Mesenchymal stem cell (in vitro differentiated cells and primary cell): ENCODE measurements around the gene VPS8.
A peak's percentile ranks its signal among the peaks of the same experiment; 100 is the strongest.

Experiments used
- DNase-seq: peaks from one replicate; pipeline ENCODE4 v3.0.0-alpha.2; 2013
- H2AFZ ChIP-seq: one replicate; pipeline ENCODE4 v1.6.1; 2013; ENCODE audit warnings: low read depth, mild to moderate bottlenecking, control low read depth, inconsistent platforms, low read length, moderate library complexity
- H2AK5ac ChIP-seq: 2 replicates; pipeline ENCODE4 v1.6.1; 2013; ENCODE audit warnings: low read length, moderate library complexity, mild to moderate bottlenecking, inconsistent platforms; ENCODE audit not compliant: severe bottlenecking
- H2BK120ac ChIP-seq: one replicate; pipeline ENCODE4 v1.6.1; 2013; ENCODE audit warnings: low read depth, mild to moderate bottlenecking, inconsistent platforms, low read length, moderate library complexity
- H2BK12ac ChIP-seq, 2 experiments: one replicate each; pipeline ENCODE4 v1.6.1; 2013; ENCODE audit warnings: inconsistent platforms in 2 of 2, low read length in 2 of 2, mild to moderate bottlenecking in 2 of 2, moderate library complexity in 2 of 2, control low read depth in 1 of 2
- H2BK15ac ChIP-seq: one replicate; pipeline ENCODE4 v1.6.1; 2013; ENCODE audit warnings: mild to moderate bottlenecking, low read depth, inconsistent platforms; ENCODE audit not compliant: poor library complexity, severe bottlenecking
- H2BK5ac ChIP-seq: 2 replicates; pipeline ENCODE4 v1.6.1; 2013; ENCODE audit warnings: low read depth, mild to moderate bottlenecking, low read length, control low read depth, inconsistent platforms; ENCODE audit not compliant: poor library complexity, severe bottlenecking
- H3K14ac ChIP-seq, 2 experiments: one replicate each; pipeline ENCODE4 v1.6.1; 2013; ENCODE audit warnings: inconsistent platforms in 2 of 2, low read length in 2 of 2, control low read depth in 1 of 2, mild to moderate bottlenecking in 1 of 2, moderate library complexity in 1 of 2
- H3K18ac ChIP-seq, 2 experiments: one replicate each; pipeline ENCODE4 v1.6.1; 2013; ENCODE audit warnings: inconsistent platforms in 2 of 2, low read length in 2 of 2, control low read depth in 1 of 2, low read depth in 1 of 2, mild to moderate bottlenecking in 1 of 2
- H3K23ac ChIP-seq, 2 experiments: one replicate each; pipeline ENCODE4 v1.6.1; 2013; ENCODE audit warnings: inconsistent platforms in 2 of 2, low read length in 2 of 2, mild to moderate bottlenecking in 2 of 2, moderate library complexity in 2 of 2, control low read depth in 1 of 2
- H3K27ac ChIP-seq: 2 replicates; pipeline ENCODE4 v1.5.1; 2013; ENCODE audit warnings: mild to moderate bottlenecking, moderate library complexity, low read length, control low read depth, inconsistent platforms; ENCODE audit not compliant: poor library complexity, severe bottlenecking
- H3K27me3 ChIP-seq, 2 experiments: 2 replicates each; pipeline versions ENCODE4 v1.6.1 to v1.7.0; 2013; ENCODE audit warnings: low read length in 2 of 2, mild to moderate bottlenecking in 2 of 2, moderate library complexity in 2 of 2, control low read depth in 1 of 2, inconsistent platforms in 1 of 2; ENCODE audit not compliant: control insufficient read depth in 1 of 2, insufficient read depth in 1 of 2
- H3K36me3 ChIP-seq, 2 experiments: 2 replicates each; pipeline versions ENCODE4 v1.6.1 to v1.7.0; 2013; ENCODE audit warnings: low read length in 2 of 2, control low read depth in 1 of 2, inconsistent platforms in 1 of 2, low read depth in 1 of 2, mild to moderate bottlenecking in 1 of 2; ENCODE audit not compliant: insufficient read depth in 2 of 2, control insufficient read depth in 1 of 2
- H3K4ac ChIP-seq, 2 experiments: one replicate each; pipeline ENCODE4 v1.6.1; 2013; ENCODE audit warnings: inconsistent platforms in 2 of 2, low read length in 2 of 2, mild to moderate bottlenecking in 2 of 2, moderate library complexity in 2 of 2, control low read depth in 1 of 2, low read depth in 1 of 2
- H3K4me1 ChIP-seq: 2 replicates; pipeline ENCODE4 v1.6.1; 2013; ENCODE audit warnings: low read depth, low read length, control low read depth; ENCODE audit not compliant: control insufficient read depth, insufficient read depth
- H3K4me2 ChIP-seq: 2 replicates; pipeline ENCODE4 v1.6.1; 2013; ENCODE audit warnings: low read length, mild to moderate bottlenecking, inconsistent platforms; ENCODE audit not compliant: poor library complexity, severe bottlenecking
- H3K4me3 ChIP-seq, 2 experiments: 2 replicates each; pipeline versions ENCODE4 v1.5.1 to v1.7.0; 2013; ENCODE audit warnings: low read length in 2 of 2, mild to moderate bottlenecking in 2 of 2, control low read depth in 1 of 2, low read depth in 1 of 2; ENCODE audit not compliant: insufficient read depth in 1 of 2
- H3K79me1 ChIP-seq: replicated peaks from 2 replicates; pipeline ENCODE4 v1.6.1; 2013; ENCODE audit warnings: mild to moderate bottlenecking, control low read depth, low read length, inconsistent platforms; ENCODE audit not compliant: poor library complexity, severe bottlenecking
- H3K9ac ChIP-seq: 2 replicates; pipeline ENCODE4 v1.7.0; 2013; ENCODE audit warnings: mild to moderate bottlenecking, low read length, moderate library complexity
- H3K9me3 ChIP-seq: 2 replicates; pipeline ENCODE4 v1.7.0; 2013; ENCODE audit warnings: mild to moderate bottlenecking, low read length; ENCODE audit not compliant: control insufficient read depth
- H4K8ac ChIP-seq: one replicate; pipeline ENCODE4 v1.6.1; 2013; ENCODE audit warnings: inconsistent platforms, mild to moderate bottlenecking, low read length, moderate library complexity
- H4K91ac ChIP-seq: one replicate; pipeline ENCODE4 v1.6.1; 2013; ENCODE audit warnings: mild to moderate bottlenecking, low read length, inconsistent platforms
- WGBS: methylation state at CpG from one replicate; pipeline ENCODE4 v1.1.7; 2013; ENCODE audit warnings: mixed read lengths; 5-methylcytosine and 5-hydroxymethylcytosine counted together

Gene VPS8

GRCh38 chr3:184800349-184800930, 11.5 kb upstream of the VPS8 start:
- Histone ChIP-seq H3K4me3 (no peak overlapping the region), H2AFZ (no peak overlapping the region), H3K4me1 (no peaks in the 10 kb centered on the region), H3K23ac (no peak overlapping the region), H4K8ac (no peak overlapping the region), H3K36me3 (no peaks in the 10 kb centered on the region), H3K27ac (no peak overlapping the region), H3K4ac (no peak overlapping the region), H3K18ac (no peak overlapping the region), H3K9ac (no peak overlapping the region), H2AK5ac (no peak overlapping the region), H3K4me2 (no peak overlapping the region), H3K14ac (no peak overlapping the region), H2BK120ac (no peak overlapping the region), H2BK15ac (no peak overlapping the region), H2BK12ac (no peak overlapping the region), H3K79me1 (no peaks in the 10 kb centered on the region), H2BK5ac (no peak overlapping the region), H3K9me3 (no peaks in the 10 kb centered on the region), H3K27me3 (peaks cover 5 to 20% of the 10 kb centered on the region in 2 experiments), H4K91ac (no peak overlapping the region)
- 83% methylated on average over 5 of the region's 6 CpGs for WGBS
- DNase-seq = no peak

- Histone ChIP-seq H3K4me3 (no peak overlapping the region), H3K14ac (no peak overlapping the region), H2BK5ac (no peak overlapping the region), H3K27ac (no peak overlapping the region), H2AFZ (no peak overlapping the region), H3K4me1 (no peaks in the 10 kb centered on the region), H3K9ac (no peak overlapping the region), H2BK12ac (no peak overlapping the region), H3K18ac (no peak overlapping the region), H3K4me2 (no peak overlapping the region), H3K36me3 (no peaks in the 10 kb centered on the region), H4K91ac (no peak overlapping the region), H3K9me3 (no peaks in the 10 kb centered on the region), H3K23ac (no peak overlapping the region), H2AK5ac (no peak overlapping the region), H2BK120ac (no peak overlapping the region), H3K4ac (no peak overlapping the region), H2BK15ac (no peak overlapping the region), H4K8ac (no peak overlapping the region), H3K79me1 (no peaks in the 10 kb centered on the region), H3K27me3 (peaks cover 5 to 23% of the 10 kb centered on the region in 2 experiments)
- 69% methylated on average over 4 of the region's 4 CpGs for WGBS
- DNase-seq = no peak
These were observed 10.7 kb upstream of the VPS8 start for GRCh38 chr3:184801241-184801785.

DNA sequence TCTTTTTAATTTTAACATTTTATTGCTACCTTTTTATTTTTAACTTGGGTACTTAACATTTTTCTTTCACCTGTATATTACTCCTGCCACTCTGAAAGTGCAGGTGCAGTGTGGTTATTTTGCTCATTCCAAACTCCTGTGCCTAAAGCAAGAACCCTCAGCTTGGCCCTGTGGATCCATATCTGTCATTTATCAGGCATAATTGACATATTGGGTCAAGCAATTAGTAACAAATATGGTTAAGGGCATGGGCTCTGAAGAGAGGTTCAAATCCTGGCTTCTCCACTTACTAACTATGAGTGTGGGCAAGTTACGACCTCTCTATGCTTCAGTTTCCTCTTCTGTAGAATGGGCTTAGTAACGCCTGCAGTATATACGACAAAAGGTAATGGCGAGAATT, 9.8 kb upstream of the VPS8 start:
- no peak overlapping the region for H3K4me2 ChIP-seq
- no peak overlapping the region for H3K18ac ChIP-seq
- no peak overlapping the region for H4K8ac ChIP-seq
- H3K79me1 ChIP-seq = no peaks in the 10 kb centered on the region
- H4K91ac ChIP-seq = no peak overlapping the region
- H2BK120ac ChIP-seq = no peak overlapping the region
- H3K14ac ChIP-seq = no peak overlapping the region
- no peak overlapping the region for H2BK15ac ChIP-seq
- no peaks in the 10 kb centered on the region for H3K36me3 ChIP-seq
- H3K9me3 ChIP-seq = no peaks in the 10 kb centered on the region
- no peak for DNase-seq
- no peak overlapping the region for H3K9ac ChIP-seq
- H3K4me1 ChIP-seq = no peaks in the 10 kb centered on the region
- no peak overlapping the region for H3K4ac ChIP-seq
- no peak overlapping the region for H2AFZ ChIP-seq
- no peak overlapping the region for H2BK5ac ChIP-seq
- H3K27me3 ChIP-seq = peaks cover 5 to 23% of the 10 kb centered on the region in 2 experiments
- H3K27ac ChIP-seq = no peak overlapping the region
- 98% methylated on average over 4 of the region's 4 CpGs for WGBS
- H2AK5ac ChIP-seq = no peak overlapping the region
- H2BK12ac ChIP-seq = no peak overlapping the region
- no peak overlapping the region for H3K23ac ChIP-seq
- no peak overlapping the region for H3K4me3 ChIP-seq

DNA sequence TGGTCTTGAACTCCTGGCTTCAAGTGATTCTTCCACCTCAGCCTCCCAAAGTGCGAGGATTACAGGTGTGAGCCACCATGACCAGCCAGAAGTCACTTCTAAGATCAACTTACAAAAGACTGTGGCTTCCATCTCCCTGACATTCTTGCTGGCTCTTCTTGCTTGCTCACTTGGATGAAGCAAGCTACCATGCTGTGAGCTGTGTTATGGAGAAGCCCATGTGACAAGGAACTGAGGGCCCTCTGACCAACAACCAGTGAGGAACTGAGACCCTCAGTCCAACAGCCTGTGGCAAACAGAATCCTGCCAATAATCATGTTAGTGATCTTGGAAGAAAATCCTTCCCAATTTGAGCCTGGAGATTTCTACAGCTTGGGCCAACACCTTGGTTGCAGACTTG, 7.2 kb upstream of the VPS8 start:
- H3K9me3 ChIP-seq = no peaks in the 10 kb centered on the region
- H2AFZ ChIP-seq = no peak overlapping the region
- H2BK15ac ChIP-seq = no peak overlapping the region
- H3K79me1 ChIP-seq = no peaks in the 10 kb centered on the region
- H3K4me1 ChIP-seq = no peaks in the 10 kb centered on the region
- no peak overlapping the region for H2BK12ac ChIP-seq
- H3K4me2 ChIP-seq = no peak overlapping the region
- H2AK5ac ChIP-seq = no peak overlapping the region
- no peak overlapping the region for H2BK120ac ChIP-seq
- H3K4me3 ChIP-seq = no peak overlapping the region
- no peak overlapping the region for H4K8ac ChIP-seq
- DNase-seq = no peak
- no peak overlapping the region for H3K4ac ChIP-seq
- WGBS = 100% methylated on average over 1 of the region's 1 CpG
- peak overlapping the region in 1 of 2 experiments; percentile 77 for H3K18ac ChIP-seq
- no peak overlapping the region for H3K27ac ChIP-seq
- H2BK5ac ChIP-seq = no peak overlapping the region
- H3K14ac ChIP-seq = no peak overlapping the region
- H3K9ac ChIP-seq = no peak overlapping the region
- no peak overlapping the region for H4K91ac ChIP-seq
- H3K36me3 ChIP-seq = no peaks in the 10 kb centered on the region
- H3K23ac ChIP-seq = no peak overlapping the region
- H3K27me3 ChIP-seq = peaks cover 0 to 24% of the 10 kb centered on the region in 2 experiments
